ENCODE results near the gene DDX51.

The DDX51 gene

GRCh38 chr12:132162508-132163031 is 18.5 kb upstream of the DDX51 start:
- no peaks in the 10 kb centered on the region for H3K9me3 ChIP-seq (replicated peaks; ENCODE audit: low read length)
- H3K9ac ChIP-seq (ENCODE audit: low read depth, low read length) = peak overlapping the region; percentile 34
- H3K4me1 ChIP-seq (ENCODE audit: control insufficient read depth, insufficient read depth, low read length) = peaks cover 16% of the 10 kb centered on the region
- peak overlapping the region; percentile 77 for H3K4me2 ChIP-seq (ENCODE audit: low read length)
- H3K4me3 ChIP-seq (ENCODE audit: low read length) = peak overlapping the region; percentile 48
- peaks cover 6% of the 10 kb centered on the region for H3K27me3 ChIP-seq (ENCODE audit: control insufficient read depth, insufficient read depth, low read length)
- H3K36me3 ChIP-seq (ENCODE audit: insufficient read depth, low read length) = no peaks in the 10 kb centered on the region

- H3K9ac ChIP-seq (ENCODE audit: low read depth, low read length) = peak overlapping the region; percentile 34
- no peaks in the 10 kb centered on the region for H3K9me3 ChIP-seq (replicated peaks; ENCODE audit: low read length)
- H3K4me2 ChIP-seq (ENCODE audit: low read length) = peak overlapping the region; percentile 77
- peaks cover 1% of the 10 kb centered on the region for H3K36me3 ChIP-seq (ENCODE audit: insufficient read depth, low read length)
- H3K4me3 ChIP-seq (ENCODE audit: low read length) = peak overlapping the region; percentile 48
- peaks cover 16% of the 10 kb centered on the region for H3K4me1 ChIP-seq (ENCODE audit: control insufficient read depth, insufficient read depth, low read length)
- no peaks in the 10 kb centered on the region for H3K27me3 ChIP-seq (ENCODE audit: control insufficient read depth, insufficient read depth, low read length)
These were observed 17.8 kb upstream of the DDX51 start for GRCh38 chr12:132161796-132162507.

- Histone ChIP-seq H3K9ac (ENCODE audit: low read depth, low read length) (no peak overlapping the region), H3K27me3 (ENCODE audit: control insufficient read depth, insufficient read depth, low read length) (no peaks in the 10 kb centered on the region), H3K9me3 (replicated peaks; ENCODE audit: low read length) (no peaks in the 10 kb centered on the region), H3K4me3 (ENCODE audit: low read length) (no peak overlapping the region), H3K36me3 (ENCODE audit: insufficient read depth, low read length) (peaks cover 2% of the 10 kb centered on the region), H3K4me2 (ENCODE audit: low read length) (no peak overlapping the region), H3K4me1 (ENCODE audit: control insufficient read depth, insufficient read depth, low read length) (peaks cover 16% of the 10 kb centered on the region)
These were observed 17.1 kb upstream of the DDX51 start for GRCh38 chr12:132161036-132161781.

DNA sequence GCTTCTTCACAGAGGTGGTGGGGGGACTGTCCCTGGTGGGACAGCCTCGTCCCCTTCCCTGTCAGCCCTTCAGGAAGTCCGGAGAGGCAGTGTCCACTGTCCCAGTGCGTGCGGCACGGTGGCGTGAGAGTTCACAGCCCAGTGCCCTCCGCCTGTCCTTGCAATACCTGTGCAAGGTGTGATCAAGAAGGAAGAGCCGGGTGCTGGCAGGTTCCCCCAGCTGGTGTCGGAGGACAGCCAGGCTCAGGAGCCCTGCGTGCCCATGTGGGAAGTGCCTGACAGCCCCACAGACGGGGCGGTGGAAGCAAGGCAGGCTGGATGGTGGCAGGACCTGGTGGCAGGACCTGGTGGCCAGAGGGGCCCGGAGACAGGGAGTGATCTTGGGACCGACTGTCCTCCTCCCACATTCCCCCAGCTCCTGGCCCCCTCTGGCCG is 16.5 kb upstream of the DDX51 start:
- H3K4me1 ChIP-seq (ENCODE audit: control insufficient read depth, insufficient read depth, low read length) = peaks cover 16% of the 10 kb centered on the region
- H3K4me2 ChIP-seq (ENCODE audit: low read length) = no peak overlapping the region
- H3K36me3 ChIP-seq (ENCODE audit: insufficient read depth, low read length) = peaks cover 2% of the 10 kb centered on the region
- H3K27me3 ChIP-seq (ENCODE audit: control insufficient read depth, insufficient read depth, low read length) = no peaks in the 10 kb centered on the region
- H3K9me3 ChIP-seq (replicated peaks; ENCODE audit: low read length) = no peaks in the 10 kb centered on the region
- no peak overlapping the region for H3K4me3 ChIP-seq (ENCODE audit: low read length)
- no peak overlapping the region for H3K9ac ChIP-seq (ENCODE audit: low read depth, low read length)

- Histone ChIP-seq H3K27me3 (ENCODE audit: control insufficient read depth, insufficient read depth, low read length) (no peaks in the 10 kb centered on the region), H3K36me3 (ENCODE audit: insufficient read depth, low read length) (peaks cover 2% of the 10 kb centered on the region), H3K4me3 (ENCODE audit: low read length) (no peak overlapping the region), H3K9ac (ENCODE audit: low read depth, low read length) (no peak overlapping the region), H3K4me1 (ENCODE audit: control insufficient read depth, insufficient read depth, low read length) (peaks cover 16% of the 10 kb centered on the region), H3K9me3 (replicated peaks; ENCODE audit: low read length) (no peaks in the 10 kb centered on the region), H3K4me2 (ENCODE audit: low read length) (no peak overlapping the region)
These were observed 15.9 kb upstream of the DDX51 start for GRCh38 chr12:132160016-132160415.

DNA sequence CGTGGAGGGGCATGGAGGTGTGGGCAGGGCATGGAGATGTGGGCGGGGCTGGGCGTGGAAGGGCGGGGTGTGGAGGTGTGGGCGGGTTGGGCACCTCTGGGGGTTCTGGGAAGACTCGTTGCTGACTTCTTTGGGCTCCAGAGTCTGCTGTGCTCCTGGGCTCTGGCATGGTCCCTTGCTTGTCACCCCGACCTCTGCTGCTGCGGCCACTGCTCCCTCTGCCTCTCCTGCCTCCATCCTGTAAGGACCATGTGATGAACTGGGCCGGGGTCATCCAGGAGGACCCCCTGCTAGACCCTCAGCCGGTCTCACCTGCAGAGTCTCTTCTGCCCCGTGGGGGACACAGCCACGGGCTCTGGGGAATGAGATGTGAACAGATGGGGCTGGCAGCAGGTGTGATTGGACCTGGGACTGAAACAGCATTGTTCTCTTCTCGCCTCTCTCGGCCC is 15.5 kb upstream of the DDX51 start:
- no peaks in the 10 kb centered on the region for H3K9me3 ChIP-seq (replicated peaks; ENCODE audit: low read length)
- H3K27me3 ChIP-seq (ENCODE audit: control insufficient read depth, insufficient read depth, low read length) = no peaks in the 10 kb centered on the region
- H3K4me2 ChIP-seq (ENCODE audit: low read length) = no peak overlapping the region
- peaks cover 2% of the 10 kb centered on the region for H3K36me3 ChIP-seq (ENCODE audit: insufficient read depth, low read length)
- H3K9ac ChIP-seq (ENCODE audit: low read depth, low read length) = no peak overlapping the region
- peaks cover 16% of the 10 kb centered on the region for H3K4me1 ChIP-seq (ENCODE audit: control insufficient read depth, insufficient read depth, low read length)
- no peak overlapping the region for H3K4me3 ChIP-seq (ENCODE audit: low read length)

DNA sequence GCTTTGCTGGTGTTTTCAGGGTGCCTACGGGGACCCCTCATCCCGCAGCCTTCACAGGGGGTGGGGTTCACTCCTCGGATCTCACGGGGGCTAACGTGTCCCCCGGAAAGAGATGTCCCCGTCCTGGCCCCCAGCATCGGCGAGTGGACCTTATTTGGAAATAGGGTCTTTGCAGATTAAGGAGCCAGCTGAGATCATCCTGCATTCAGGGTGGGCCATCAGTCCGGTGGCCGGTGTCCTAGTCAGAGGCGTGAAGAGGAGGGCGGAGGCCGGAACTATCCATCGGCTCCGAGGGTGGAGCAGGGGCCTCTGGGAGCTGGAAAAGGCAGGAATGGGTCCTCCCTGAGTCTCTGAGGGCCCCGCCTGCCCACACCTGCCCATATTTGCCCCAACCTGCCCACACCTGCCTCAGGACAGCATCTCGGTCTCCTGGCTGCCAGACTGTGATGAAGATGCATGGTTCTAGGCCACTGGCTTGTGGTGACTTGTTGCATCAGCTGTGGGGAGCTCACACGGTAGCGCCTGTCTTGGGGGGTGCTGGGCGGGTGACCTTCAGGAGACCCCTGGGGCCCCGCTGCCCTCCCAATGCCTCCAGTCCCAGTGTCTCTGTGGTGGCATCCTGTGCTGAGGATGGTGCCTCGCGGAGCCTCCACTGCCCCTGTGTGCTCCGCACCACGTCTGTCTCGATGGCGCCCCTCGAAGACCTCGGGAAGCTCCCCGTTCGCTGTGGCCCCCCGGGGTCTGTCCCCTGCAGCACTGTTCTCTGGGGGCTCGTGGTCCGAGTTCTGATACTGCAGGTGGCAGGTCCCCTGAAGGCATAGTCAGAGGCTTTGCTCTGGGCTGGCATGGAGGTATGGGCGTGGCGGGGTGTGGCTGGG is 14.8 kb upstream of the DDX51 start:
- peaks cover 2% of the 10 kb centered on the region for H3K36me3 ChIP-seq (ENCODE audit: insufficient read depth, low read length)
- H3K27me3 ChIP-seq (ENCODE audit: control insufficient read depth, insufficient read depth, low read length) = no peaks in the 10 kb centered on the region
- H3K4me2 ChIP-seq (ENCODE audit: low read length) = no peak overlapping the region
- H3K4me3 ChIP-seq (ENCODE audit: low read length) = no peak overlapping the region
- H3K4me1 ChIP-seq (ENCODE audit: control insufficient read depth, insufficient read depth, low read length) = peaks cover 16% of the 10 kb centered on the region
- no peak overlapping the region for H3K9ac ChIP-seq (ENCODE audit: low read depth, low read length)
- H3K9me3 ChIP-seq (replicated peaks; ENCODE audit: low read length) = no peaks in the 10 kb centered on the region

GRCh38 chr12:132157733-132158409 is 13.8 kb upstream of the DDX51 start:
- H3K27me3 ChIP-seq (ENCODE audit: control insufficient read depth, insufficient read depth, low read length) = no peaks in the 10 kb centered on the region
- no peak overlapping the region for H3K4me2 ChIP-seq (ENCODE audit: low read length)
- no peaks in the 10 kb centered on the region for H3K9me3 ChIP-seq (replicated peaks; ENCODE audit: low read length)

DNA sequence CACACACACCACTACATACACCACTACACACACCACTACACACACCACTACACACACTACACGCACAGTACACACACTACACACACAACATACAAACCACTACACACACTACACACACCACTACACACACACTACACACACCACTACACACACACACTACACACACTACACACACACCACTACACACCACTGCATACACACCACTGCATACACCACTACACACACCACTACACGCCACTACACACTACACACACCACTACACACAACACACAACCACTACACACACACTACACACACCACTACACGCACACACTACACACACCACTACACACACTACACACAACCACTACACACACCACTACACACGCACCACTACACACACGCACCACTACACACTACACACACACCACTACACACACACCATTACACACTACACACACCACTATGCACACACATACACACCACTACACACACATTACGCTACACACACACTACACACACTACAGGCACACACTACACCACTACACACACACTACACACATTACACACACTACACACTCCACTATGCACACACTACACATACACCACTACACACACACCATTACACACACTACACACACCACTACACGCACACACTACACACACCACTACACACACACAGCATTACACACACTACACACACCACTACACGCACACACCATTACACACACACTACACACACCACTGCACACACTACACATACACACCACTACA is 12.6 kb upstream of the DDX51 start:
- Histone ChIP-seq H3K4me3 (ENCODE audit: low read length) (no peak overlapping the region), H3K36me3 (ENCODE audit: insufficient read depth, low read length) (peaks cover 8% of the 10 kb centered on the region), H3K9ac (ENCODE audit: low read depth, low read length) (no peak overlapping the region), H3K27me3 (ENCODE audit: control insufficient read depth, insufficient read depth, low read length) (no peaks in the 10 kb centered on the region), H3K4me1 (ENCODE audit: control insufficient read depth, insufficient read depth, low read length) (no peaks in the 10 kb centered on the region), H3K9me3 (replicated peaks; ENCODE audit: low read length) (no peaks in the 10 kb centered on the region), H3K4me2 (ENCODE audit: low read length) (no peak overlapping the region)

More at GRCh38 chr12:132157733-132158409, 13.8 kb upstream of the DDX51 start:
- H3K4me3 ChIP-seq (ENCODE audit: low read length) = no peak overlapping the region
- H3K36me3 ChIP-seq (ENCODE audit: insufficient read depth, low read length) = peaks cover 2% of the 10 kb centered on the region
- peaks cover 11% of the 10 kb centered on the region for H3K4me1 ChIP-seq (ENCODE audit: control insufficient read depth, insufficient read depth, low read length)
- no peak overlapping the region for H3K9ac ChIP-seq (ENCODE audit: low read depth, low read length)

DNA sequence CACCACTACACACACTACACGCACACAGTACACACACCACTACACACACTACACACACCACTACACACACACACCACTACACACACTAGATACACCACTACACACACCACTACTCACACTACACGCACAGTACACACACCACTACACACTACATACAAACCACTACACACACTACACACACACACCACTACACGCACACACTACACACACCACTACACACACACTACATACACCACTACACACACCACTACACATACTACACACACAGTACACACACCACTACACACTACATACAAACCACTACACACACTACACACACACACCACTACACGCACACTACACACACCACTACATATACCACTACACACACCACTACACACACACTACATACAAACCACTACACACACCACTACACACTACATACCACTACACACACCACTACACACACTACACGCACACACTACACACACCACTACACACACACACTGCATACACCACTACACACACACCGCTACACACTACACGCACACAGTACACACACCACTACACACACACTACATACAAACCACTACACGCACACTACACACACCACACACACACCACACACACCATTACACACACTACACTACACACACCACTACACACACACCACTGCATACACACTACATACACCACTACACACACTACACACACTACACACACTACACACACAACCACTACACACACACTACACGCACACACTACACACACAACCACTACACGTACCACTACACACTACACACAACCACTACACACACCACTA is 11.9 kb upstream of the DDX51 start:
- H3K4me1 ChIP-seq (ENCODE audit: control insufficient read depth, insufficient read depth, low read length) = no peaks in the 10 kb centered on the region
- H3K9ac ChIP-seq (ENCODE audit: low read depth, low read length) = no peak overlapping the region
- peaks cover 8% of the 10 kb centered on the region for H3K36me3 ChIP-seq (ENCODE audit: insufficient read depth, low read length)
- no peaks in the 10 kb centered on the region for H3K27me3 ChIP-seq (ENCODE audit: control insufficient read depth, insufficient read depth, low read length)
- H3K4me2 ChIP-seq (ENCODE audit: low read length) = no peak overlapping the region
- no peak overlapping the region for H3K4me3 ChIP-seq (ENCODE audit: low read length)
- no peaks in the 10 kb centered on the region for H3K9me3 ChIP-seq (replicated peaks; ENCODE audit: low read length)

Measured in skeletal muscle satellite cell (primary cell).